ENCODE measurements around the gene RSPO4. TPM values are rescaled to one million over a fixed set of nuclear protein-coding genes. Genes with fewer than 3 reads are reported as not detected.
"Not testable (repeated sequence)": the region's sequence is repeated elsewhere in the genome, so short reads cannot be mapped to it uniquely, and the experiment has no call there.

RSPO4 gene
- total RNA-seq, 1 experiment from 2014 or later: not detected

DNA sequence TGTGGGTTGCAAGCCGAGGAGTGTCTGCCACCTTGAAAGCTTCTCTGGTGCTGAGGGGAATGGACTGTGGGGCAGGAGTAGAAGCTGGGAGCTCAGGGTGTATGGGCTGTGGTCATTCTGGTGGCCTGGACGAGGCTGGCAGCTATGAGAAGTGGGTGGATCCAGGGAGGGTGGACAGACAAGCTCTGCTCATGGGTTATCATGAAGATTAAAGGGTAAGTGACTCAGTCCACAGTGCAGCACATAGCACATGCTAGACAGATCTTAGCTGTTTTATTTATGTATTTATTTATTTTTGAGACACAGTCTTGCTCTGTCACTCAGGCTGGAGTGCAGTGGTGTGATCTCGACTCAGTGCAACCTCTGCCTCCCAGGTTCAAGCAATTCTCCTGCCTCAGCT lies 13.8 kb downstream of the RSPO4 start:
- BruUV-seq (replicated peaks): no TSS peak
- no peak for DNase-seq
- H3K4me1 ChIP-seq (replicated peaks; ENCODE audit: insufficient read depth): no peaks in the 10 kb centered on the region
- H3K4me3 ChIP-seq: no peak overlapping the region
- no peaks in the 10 kb centered on the region for H4K20me1 ChIP-seq (ENCODE audit: insufficient read depth)
- intact Hi-C loops (cut with micrococcal nuclease; ENCODE audit: unreplicated experiment): no loop called here
- no peak overlapping the region for H3K27ac ChIP-seq
- CTCF ChIA-PET: no interaction called here
- TF ChIP-seq EZH2 (IDR thresholded peaks at IDR 0.05; ENCODE audit: low read depth): no peak
- TF ChIP-seq, protein P1, sequence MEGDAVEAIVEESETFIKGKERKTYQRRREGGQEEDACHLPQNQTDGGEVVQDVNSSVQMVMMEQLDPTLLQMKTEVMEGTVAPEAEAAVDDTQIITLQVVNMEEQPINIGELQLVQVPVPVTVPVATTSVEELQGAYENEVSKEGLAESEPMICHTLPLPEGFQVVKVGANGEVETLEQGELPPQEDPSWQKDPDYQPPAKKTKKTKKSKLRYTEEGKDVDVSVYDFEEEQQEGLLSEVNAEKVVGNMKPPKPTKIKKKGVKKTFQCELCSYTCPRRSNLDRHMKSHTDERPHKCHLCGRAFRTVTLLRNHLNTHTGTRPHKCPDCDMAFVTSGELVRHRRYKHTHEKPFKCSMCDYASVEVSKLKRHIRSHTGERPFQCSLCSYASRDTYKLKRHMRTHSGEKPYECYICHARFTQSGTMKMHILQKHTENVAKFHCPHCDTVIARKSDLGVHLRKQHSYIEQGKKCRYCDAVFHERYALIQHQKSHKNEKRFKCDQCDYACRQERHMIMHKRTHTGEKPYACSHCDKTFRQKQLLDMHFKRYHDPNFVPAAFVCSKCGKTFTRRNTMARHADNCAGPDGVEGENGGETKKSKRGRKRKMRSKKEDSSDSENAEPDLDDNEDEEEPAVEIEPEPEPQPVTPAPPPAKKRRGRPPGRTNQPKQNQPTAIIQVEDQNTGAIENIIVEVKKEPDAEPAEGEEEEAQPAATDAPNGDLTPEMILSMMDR (conservative IDR thresholded peaks at IDR 0.05): no peak
- H3K4me2 ChIP-seq: no peak overlapping the region
- no peaks in the 10 kb centered on the region for H3K79me2 ChIP-seq (ENCODE audit: low read depth)
- H3K9me2 ChIP-seq (ENCODE audit: insufficient read depth): no peaks in the 10 kb centered on the region
- H2AFZ ChIP-seq: no peak overlapping the region
- no peaks in the 10 kb centered on the region for H3F3A ChIP-seq (ENCODE audit: insufficient read depth, low read depth)
- POLR2A ChIA-PET (ENCODE audit: unreplicated experiment): no interaction called here
- no peaks in the 10 kb centered on the region for H3K36me3 ChIP-seq (ENCODE audit: low read depth)
- peaks cover 72% of the 10 kb centered on the region for H3K27me3 ChIP-seq (ENCODE audit: insufficient read depth, low read depth)
- no peaks in the 10 kb centered on the region for H3K9me3 ChIP-seq (ENCODE audit: insufficient read depth, low read depth)

DNA sequence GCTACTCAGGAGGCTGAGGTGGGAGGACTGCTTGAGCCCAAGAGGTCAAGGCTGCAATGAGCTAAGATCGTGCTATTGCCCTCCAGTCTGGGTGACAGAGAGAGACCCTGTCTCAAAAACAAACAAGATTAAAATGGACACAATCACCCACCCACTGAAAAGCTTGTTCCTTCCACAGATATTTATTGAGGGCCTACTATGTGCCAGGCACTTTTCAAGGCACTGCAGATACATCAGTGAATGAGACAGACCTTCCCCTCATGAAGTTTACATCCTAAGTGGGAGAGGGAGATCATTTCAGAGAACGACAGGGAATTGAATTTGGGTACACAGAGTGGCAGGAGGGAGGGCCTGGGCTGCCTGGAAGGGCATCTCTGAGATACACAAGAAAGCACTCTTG lies 14.4 kb downstream of the RSPO4 start:
- intact Hi-C loops (cut with micrococcal nuclease; ENCODE audit: unreplicated experiment): no loop called here
- no peak overlapping the region for H3K4me2 ChIP-seq
- H3K4me3 ChIP-seq: no peak overlapping the region
- H3K9me3 ChIP-seq (ENCODE audit: insufficient read depth, low read depth): no peaks in the 10 kb centered on the region
- H3K36me3 ChIP-seq (ENCODE audit: low read depth): no peaks in the 10 kb centered on the region
- no peak for DNase-seq
- peaks cover 72% of the 10 kb centered on the region for H3K27me3 ChIP-seq (ENCODE audit: insufficient read depth, low read depth)
- BruUV-seq (replicated peaks): no TSS peak
- ChIA-PET CTCF (no interaction called here), POLR2A (ENCODE audit: unreplicated experiment) (no interaction called here)
- H3K79me2 ChIP-seq (ENCODE audit: low read depth): no peaks in the 10 kb centered on the region
- no peak for TF ChIP-seq EZH2 (IDR thresholded peaks at IDR 0.05; ENCODE audit: low read depth)
- TF ChIP-seq, protein P1 (conservative IDR thresholded peaks at IDR 0.05): no peak
- no peak overlapping the region for H3K27ac ChIP-seq
- no peak overlapping the region for H2AFZ ChIP-seq
- no peaks in the 10 kb centered on the region for H4K20me1 ChIP-seq (ENCODE audit: insufficient read depth)
- H3K4me1 ChIP-seq (replicated peaks; ENCODE audit: insufficient read depth): no peaks in the 10 kb centered on the region
- no peaks in the 10 kb centered on the region for H3F3A ChIP-seq (ENCODE audit: insufficient read depth, low read depth)
- no peaks in the 10 kb centered on the region for H3K9me2 ChIP-seq (ENCODE audit: insufficient read depth)

DNA sequence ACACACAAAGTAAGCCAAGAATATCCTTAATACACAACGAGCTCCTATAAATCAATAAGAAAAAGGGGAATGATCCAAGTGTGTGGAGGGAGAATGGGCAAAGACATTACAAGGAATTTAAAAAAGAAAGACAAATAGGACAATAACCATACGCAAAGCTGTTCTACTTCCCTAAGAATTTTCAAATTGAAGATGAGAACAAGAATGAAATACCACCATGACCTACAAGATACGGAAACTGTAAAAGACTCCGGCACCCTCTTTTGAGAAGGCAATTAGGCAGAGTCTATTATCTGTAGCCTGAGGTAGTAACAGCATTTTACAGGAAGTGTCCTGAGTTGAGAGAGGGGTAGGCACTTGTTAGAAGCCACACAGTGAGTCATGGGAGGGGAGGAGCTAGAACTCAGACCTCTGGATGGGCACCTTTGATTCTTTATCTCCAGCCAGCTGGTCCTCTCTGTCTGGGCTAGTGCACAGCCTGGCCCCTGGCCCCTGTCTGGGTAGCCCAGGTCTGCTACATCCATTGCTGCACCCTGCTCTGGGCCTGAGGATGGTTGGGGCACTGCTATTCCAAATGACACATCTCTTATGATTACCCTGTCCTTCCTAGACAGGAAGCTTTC lies 15.3 kb downstream of the RSPO4 start:
- no peaks in the 10 kb centered on the region for H3K4me1 ChIP-seq (replicated peaks; ENCODE audit: insufficient read depth)
- H3K27ac ChIP-seq: no peak overlapping the region
- H2AFZ ChIP-seq: no peak overlapping the region
- no peak overlapping the region for H3K4me3 ChIP-seq
- no peaks in the 10 kb centered on the region for H3K36me3 ChIP-seq (ENCODE audit: low read depth)
- no peak for TF ChIP-seq EZH2 (IDR thresholded peaks at IDR 0.05; ENCODE audit: low read depth)
- TF ChIP-seq, protein P1 (conservative IDR thresholded peaks at IDR 0.05): no peak
- DNase-seq: no peak
- BruUV-seq (replicated peaks): no TSS peak
- peaks cover 72% of the 10 kb centered on the region for H3K27me3 ChIP-seq (ENCODE audit: insufficient read depth, low read depth)
- H4K20me1 ChIP-seq (ENCODE audit: insufficient read depth): no peaks in the 10 kb centered on the region
- H3K9me2 ChIP-seq (ENCODE audit: insufficient read depth): no peaks in the 10 kb centered on the region
- intact Hi-C loops (cut with micrococcal nuclease; ENCODE audit: unreplicated experiment): no loop called here
- no peaks in the 10 kb centered on the region for H3K9me3 ChIP-seq (ENCODE audit: insufficient read depth, low read depth)
- ChIA-PET CTCF (no interaction called here), POLR2A (ENCODE audit: unreplicated experiment) (interaction anchor here (0.6 kb wide), 1 partner anchor 161 kb away, joined by 4 read pairs; no protein-coding TSS in a partner anchor)
- no peak overlapping the region for H3K4me2 ChIP-seq
- H3K79me2 ChIP-seq (ENCODE audit: low read depth): no peaks in the 10 kb centered on the region
- H3F3A ChIP-seq (ENCODE audit: insufficient read depth, low read depth): no peaks in the 10 kb centered on the region

DNA sequence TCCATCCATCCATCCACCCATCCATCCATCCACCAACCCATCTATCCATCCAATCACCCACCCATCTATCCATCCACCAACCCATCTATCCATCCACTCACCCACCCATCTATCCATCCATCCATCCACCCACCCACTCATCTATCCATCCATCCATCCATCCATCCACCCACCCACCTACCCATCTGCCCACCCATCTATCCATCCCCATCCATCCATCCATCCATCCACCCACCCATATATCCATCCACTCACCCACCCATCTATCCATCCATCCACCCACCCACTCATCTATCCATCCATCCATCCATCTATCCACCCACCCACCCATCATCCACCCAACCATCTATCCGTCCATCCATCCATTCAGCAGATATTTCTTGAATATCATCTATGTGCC lies 17.1 kb downstream of the RSPO4 start:
- H3K9me3 ChIP-seq (ENCODE audit: insufficient read depth, low read depth); BruUV-seq (replicated peaks); POLR2A ChIA-PET (ENCODE audit: unreplicated experiment); H2AFZ ChIP-seq; intact Hi-C loops (cut with micrococcal nuclease; ENCODE audit: unreplicated experiment); H3K27ac ChIP-seq; H3K4me3 ChIP-seq; H3F3A ChIP-seq (ENCODE audit: insufficient read depth, low read depth); H3K36me3 ChIP-seq (ENCODE audit: low read depth); H4K20me1 ChIP-seq (ENCODE audit: insufficient read depth); H3K4me2 ChIP-seq; DNase-seq; H3K4me1 ChIP-seq (replicated peaks; ENCODE audit: insufficient read depth); CTCF ChIA-PET; H3K79me2 ChIP-seq (ENCODE audit: low read depth); H3K9me2 ChIP-seq (ENCODE audit: insufficient read depth): not testable (repeated sequence)
- H3K27me3 ChIP-seq (ENCODE audit: insufficient read depth, low read depth): peaks cover 75% of the 10 kb centered on the region

Measured in PC-9 (cell line).